Middle frontal gyrus (tissue), 1 donor: ENCODE measurements around the gene IFITM1.
"Not testable (repeated sequence)": the region's sequence is repeated elsewhere in the genome, so short reads cannot be mapped to it uniquely, and the experiment has no call there.

Experiments used
- DNase-seq: peaks from one replicate; pipeline ENCODE4 v3.0.0-alpha.2; 2015; ENCODE audit warnings: low spot score; ENCODE audit errors: extremely low spot score

Gene IFITM1

DNA sequence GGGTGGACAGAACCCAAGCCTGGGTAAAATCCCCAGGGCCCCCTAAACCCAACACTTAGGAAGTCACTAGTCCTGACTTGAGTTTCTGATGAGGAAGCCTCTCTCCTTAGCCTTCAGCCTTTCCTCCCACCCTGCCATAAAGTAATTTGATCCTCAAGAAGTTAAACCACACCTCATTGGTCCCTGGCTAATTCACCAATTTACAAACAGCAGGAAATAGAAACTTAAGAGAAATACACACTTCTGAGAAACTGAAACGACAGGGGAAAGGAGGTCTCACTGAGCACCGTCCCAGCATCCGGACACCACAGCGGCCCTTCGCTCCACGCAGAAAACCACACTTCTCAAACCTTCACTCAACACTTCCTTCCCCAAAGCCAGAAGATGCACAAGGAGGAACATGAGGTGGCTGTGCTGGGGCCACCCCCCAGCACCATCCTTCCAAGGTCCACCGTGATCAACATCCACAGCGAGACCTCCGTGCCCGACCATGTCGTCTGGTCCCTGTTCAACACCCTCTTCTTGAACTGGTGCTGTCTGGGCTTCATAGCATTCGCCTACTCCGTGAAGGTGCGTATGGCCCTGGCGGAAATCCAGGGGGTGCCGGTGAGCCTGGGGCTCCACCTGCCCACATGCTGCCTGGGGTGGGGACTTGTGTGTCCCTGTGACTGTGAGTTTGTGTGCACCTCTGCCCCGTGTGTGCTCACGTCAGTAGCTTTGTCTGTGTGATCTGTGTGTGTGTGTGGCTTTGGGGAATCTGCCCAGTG, at the start of gene IFITM1:
Gene IFITM1, plus strand, starts transcription at position 254 of the 767 bp plus-strand sequence. Its CDS starts 131 bp downstream, at position 385.
- DNase-seq: no peak

DNA sequence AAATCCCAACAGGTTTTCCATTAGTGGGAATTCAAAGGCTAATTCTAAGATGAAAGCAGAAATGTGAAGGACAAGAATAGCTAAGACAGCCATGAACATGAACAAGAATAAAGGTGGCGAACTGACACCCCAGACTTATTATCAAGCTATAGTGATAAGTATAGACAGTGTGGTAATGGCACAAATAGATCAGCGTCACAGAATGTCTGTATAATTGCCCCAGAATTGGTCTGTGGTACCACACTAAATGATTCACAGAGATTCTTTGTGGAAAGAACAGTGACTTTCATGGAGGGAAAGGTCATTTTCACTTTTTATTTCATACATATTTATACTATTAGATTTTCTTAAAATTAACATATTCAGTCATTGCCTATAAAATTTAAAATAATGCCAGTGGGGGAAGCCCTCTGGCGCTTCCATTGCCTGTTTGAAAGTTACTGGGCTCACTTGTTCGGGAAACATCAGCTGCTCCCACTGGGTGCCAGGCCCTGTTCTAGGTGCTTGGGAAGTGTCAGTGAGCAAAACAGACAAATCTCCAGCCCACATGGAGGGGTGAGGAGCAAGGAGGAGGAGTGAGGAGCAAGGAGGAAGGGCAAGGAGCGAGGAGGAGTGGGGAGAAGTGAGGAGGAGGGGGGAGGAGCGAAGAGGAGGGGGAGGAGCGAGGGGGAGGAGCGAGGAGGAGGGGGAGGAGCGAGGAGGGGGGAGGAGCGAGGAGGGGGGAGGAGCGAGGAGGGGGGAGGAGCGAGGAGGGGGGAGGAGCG, 47.0 kb upstream of the IFITM1 start:
- DNase-seq: no peak

DNA sequence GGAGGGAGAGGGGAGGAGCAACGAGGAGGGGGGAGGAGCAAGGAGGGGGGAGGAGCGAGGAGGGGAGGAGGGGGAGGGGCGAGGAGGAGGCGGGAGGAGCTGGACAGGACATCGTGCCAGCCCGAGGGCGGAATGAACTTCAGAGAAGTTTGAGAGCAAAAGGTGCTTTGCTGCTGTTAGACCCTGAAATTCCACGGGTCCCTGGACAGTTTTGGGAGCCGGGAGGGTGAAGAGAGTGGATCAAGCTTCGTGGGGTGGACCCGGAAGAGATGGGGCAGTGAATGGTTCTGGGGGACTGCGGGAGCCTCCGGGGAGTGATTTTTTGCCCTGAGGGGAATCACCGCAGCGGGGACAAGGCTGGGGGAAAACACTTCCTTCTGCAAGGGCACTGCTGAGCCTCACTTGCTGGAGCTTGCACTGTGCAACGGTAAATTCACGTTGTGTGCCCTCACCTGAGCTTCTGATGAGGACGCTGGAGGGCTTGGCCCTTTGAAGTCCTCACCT, 46.3 kb upstream of the IFITM1 start:
- no peak for DNase-seq

DNA sequence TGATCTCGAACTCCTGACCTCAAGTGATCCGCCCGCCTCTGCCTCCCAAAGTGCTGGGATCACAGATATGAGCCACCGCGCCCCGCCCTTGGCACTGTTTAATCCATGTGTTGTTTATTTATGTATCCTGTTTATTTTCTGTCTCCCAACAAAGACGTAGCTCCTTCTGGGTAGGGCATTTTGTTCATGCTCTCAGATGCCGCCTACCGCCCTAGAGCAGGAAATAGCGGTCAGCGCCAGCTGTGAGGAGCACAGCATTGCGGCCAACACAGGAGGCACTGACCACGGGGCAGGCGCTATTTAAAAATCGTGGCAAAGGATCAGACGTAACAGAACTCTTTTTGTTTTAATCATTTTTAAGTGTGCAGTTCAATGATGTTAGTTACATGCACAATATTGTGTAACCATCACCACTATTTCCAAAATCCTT, 45.1 kb upstream of the IFITM1 start:
- not testable (repeated sequence) for DNase-seq

DNA sequence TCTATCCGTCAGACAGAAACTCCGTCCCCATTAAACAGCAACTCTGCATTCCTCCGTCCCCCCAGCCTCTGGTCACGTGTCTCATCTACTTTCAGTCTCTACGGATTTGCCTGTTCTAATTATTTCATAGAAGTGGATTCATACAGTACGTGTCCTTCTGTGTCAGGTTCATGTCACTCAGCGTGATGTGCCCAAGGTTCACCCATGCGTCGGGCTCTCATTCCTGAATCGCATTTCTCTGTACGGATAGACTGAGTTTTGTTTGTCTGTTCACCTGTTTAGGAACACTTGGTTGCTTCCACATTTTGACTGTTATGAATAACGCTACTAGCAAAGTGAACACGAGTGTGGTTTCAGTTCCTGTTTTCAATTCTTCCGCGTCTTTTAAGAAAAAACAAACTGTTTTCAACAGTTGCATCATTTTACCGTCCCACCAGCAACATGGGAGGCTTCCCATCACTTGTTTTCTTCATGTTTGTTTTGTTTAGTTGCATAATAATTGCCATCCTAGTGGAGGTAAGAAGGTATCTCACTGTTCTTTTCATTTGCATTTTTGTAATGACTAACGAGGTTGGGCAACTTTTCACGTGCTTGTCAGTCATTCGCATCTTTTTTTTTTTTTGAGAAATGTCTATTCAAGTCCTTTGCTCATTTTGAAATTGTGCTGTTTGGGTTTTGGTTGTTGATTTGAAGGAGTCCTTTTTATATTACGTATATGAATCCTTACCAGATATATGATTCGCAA, 44.5 kb upstream of the IFITM1 start:
- no peak for DNase-seq

DNA sequence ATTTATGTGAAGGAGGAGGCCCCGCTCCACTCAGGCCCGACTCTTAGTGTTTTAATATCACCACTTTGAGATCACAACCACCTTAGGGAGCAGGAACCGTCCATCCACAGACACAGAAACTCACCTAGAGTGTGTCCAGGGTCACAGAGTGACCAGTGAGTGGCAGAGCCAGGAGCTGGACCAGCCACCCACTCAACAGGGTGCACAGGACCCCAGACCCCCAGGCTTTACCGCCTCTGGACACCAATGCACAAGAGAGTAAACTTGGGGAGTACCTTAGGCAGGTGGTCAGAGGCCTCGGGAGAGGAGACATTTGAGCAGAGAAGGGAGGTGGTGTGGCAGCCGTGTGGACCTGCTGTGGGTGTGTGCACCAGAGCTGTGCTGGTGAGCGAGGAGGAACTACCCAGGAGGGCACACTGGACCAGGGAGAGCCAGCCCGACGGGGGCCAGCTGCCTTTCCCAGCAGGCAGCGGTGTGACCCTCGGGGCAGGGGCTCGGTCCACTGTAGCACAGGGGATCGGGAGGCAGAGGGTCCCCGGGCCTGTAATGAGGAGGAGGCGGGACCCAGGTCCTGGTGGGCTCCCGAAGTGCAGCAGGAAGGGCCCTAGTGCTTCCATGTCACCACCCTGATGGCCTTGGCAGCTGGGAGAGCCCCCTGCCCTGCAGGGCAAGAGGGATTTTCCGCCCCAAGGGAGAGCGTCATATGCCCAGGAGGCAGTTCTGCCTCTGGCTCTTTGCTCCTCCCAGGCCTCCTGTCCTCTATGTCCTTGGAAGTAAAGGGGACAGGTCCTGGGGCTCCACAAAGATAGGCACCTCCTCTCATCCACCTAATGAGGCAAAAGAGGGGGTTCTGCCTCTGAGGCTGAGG, 43.2 kb upstream of the IFITM1 start:
- DNase-seq: no peak

DNA sequence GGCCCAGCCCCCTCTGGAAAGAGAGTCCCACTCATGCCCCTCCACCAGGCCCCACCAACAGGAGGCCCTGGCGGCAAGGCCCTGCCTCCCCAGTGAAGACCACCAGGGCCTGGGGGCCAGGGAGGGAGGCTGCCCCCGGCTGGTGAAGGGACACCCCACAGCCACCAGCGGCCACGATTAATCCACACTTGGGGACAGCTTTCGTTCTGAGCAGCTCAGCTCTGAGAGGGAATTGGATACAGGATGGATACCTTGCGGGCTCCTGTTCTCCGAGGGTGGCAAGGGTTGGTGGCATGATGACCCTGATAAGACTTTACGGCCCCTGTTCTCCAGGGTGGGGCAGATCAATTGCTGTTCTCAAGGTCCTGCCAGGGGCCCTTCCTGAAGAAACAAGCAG, 42.5 kb upstream of the IFITM1 start:
- DNase-seq: no peak

DNA sequence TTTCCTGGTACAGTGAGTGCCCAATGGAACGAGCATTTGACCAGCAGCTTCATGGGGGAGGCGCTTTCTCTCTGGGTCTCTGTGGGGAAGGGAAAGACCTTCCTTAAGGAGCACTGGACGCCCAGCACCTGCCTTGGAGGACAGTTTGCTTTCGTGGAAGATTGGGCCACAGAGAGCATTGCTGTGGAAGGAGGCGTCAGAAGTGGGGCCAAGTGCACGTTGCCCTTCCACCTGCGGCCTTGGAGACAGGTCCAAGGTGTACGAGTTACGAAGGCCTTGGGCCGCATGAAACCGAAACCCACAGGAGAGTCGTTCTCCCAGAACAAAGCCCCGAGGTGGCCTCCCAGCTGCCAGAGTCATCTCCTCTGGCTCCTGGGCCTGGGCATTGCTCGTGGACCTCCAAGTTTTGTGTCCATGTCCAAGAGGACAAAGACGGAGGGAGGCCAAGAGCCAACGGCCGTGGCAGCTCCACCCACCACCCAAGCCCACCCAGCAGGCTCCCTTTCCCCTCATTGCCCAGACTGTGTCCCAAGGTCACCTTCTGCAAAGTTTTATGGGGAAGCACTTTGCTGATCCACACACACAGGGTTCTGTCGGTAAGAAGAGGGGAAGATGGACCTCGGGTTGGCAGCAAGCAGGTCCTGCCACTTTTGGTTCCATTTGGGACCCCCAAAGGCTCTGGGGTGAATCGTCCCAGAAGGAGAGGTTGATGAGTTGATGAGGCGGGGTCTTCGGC, 41.5 kb upstream of the IFITM1 start:
- DNase-seq: no peak

DNA sequence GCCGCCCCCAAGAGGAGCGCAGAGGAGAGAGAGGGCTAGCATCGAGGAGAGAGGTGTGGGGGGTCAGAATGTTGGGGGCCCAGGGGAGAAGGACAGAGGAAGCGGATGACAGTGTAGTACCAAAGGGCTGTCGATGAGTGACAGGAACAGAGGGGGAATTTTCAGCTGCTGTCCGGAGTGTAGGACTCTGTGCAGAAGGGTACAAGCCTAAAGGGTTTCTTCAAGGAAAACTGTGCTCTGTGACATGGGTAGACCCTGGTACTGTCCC, 41.0 kb upstream of the IFITM1 start:
- DNase-seq: no peak

DNA sequence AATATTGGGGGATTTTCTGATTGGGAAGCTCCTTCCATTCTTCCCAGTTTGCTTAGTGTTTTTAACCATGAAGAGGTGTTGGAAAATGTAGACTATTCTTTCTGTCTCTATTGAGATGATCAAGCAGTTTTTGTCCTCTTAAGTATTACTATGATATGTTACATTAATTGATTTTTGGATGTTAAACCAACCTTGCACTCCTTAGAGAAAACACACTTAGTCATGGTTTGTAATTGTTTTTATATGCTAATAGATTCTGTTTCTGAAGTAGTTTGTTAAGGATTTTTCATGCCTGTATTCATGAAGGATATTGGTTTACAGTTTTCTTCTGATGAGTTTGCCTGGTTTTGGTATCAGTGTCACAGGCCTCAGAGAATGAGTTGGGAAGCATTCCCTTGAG, 37.6 kb upstream of the IFITM1 start:
- no peak for DNase-seq

DNA sequence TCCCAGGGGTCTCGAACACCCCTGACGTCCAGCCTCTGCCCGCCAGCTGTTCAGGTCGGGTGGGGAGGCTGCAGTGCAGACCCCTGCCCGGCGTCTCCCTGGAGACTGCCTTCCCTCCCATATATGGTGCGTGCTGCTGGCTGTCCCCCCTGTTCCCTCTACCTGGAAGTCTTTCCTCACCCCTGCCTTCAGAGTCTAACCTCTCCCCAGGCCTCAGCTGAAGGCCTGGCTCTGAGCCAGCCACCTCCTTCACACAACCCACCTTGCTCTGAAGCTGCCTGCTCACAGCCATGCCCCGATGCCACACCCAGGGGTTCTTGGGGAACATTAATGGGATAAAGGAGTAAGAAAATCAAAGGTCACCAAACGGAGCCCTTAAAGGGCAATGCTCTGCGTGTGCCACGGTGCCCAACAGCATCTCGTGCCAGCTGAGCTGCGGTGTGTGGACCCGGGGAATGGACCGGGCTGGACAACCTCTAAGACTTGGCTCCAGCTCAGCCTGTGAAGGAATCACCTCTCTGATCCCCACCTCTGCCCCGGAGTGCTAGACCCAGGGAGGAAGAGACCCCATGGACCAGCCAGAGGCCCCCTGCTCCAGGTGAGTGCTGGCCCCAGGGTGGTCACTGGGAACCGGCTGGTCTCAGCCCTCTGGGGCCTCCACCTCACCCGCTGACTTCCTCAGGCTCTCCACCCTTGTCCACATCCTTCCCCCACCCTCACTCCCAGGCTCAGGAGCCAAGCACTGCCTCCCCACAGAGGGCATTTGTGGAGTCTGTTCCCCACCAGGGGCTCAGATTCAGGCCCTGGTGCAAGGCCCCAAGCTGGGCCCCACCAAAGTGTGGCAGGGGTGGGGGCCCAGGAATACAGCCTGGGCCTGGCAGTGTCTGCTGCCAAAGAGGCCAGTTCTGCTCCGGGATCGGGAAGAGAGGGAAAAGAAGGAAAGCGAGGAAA, 35.6 kb upstream of the IFITM1 start, which contains the start of gene NLRP6:
Gene NLRP6, plus strand, starts transcription at position 407 of the 951 bp plus-strand sequence. Its CDS starts 163 bp downstream, at position 570.
- no peak for DNase-seq

DNA sequence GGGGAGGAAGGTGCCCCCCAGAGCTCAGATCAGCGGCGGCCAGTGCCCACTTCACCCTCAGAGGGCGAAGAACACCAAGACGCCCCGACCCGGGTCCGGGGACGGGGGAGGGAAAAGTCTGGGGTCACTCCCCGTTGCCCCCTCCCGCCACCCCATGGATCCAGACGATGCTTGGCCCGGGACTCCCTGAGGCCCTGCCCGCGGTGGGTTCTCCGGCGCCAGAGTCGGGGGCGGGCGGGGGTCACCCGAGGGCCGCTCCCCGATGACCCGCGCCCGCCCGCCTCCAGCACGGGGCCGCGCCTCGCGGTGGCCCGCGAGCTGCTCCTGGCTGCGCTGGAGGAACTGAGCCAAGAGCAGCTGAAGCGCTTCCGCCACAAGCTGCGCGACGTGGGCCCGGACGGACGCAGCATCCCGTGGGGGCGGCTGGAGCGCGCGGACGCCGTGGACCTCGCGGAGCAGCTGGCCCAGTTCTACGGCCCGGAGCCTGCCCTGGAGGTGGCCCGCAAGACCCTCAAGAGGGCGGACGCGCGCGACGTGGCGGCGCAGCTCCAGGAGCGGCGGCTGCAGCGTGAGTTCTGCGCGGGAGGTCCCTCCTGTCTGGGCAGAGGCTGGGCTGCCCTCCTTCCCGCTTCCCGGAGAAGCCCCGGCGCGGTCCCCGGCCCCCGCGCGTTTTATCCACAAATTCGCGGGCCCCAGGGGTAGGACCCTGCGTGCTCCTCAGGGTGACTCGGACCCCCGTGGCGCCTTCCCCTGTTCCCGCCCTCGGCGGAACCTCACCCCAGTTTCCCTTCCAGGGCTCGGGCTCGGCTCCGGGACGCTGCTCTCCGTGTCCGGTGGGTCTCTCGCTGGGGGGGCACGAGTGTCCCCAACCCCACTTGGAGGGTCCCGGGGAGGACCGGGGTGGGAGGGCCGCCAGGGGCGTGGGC, 34.5 kb upstream of the IFITM1 start:
- no peak for DNase-seq

DNA sequence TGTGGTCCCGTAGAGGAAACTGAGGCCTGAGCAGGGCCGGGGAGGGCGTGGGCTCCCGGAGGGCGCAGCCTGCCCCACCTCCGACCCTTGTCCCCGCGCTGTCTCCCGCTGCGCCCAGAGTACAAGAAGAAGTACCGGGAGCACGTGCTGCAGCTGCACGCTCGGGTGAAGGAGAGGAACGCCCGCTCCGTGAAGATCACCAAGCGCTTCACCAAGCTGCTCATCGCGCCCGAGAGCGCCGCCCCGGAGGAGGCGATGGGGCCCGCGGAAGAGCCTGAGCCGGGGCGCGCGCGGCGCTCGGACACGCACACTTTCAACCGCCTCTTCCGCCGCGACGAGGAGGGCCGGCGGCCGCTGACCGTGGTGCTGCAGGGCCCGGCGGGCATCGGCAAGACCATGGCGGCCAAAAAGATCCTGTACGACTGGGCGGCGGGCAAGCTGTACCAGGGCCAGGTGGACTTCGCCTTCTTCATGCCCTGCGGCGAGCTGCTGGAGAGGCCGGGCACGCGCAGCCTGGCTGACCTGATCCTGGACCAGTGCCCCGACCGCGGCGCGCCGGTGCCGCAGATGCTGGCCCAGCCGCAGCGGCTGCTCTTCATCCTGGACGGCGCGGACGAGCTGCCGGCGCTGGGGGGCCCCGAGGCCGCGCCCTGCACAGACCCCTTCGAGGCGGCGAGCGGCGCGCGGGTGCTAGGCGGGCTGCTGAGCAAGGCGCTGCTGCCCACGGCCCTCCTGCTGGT, 33.7 kb upstream of the IFITM1 start:
- no peak for DNase-seq

DNA sequence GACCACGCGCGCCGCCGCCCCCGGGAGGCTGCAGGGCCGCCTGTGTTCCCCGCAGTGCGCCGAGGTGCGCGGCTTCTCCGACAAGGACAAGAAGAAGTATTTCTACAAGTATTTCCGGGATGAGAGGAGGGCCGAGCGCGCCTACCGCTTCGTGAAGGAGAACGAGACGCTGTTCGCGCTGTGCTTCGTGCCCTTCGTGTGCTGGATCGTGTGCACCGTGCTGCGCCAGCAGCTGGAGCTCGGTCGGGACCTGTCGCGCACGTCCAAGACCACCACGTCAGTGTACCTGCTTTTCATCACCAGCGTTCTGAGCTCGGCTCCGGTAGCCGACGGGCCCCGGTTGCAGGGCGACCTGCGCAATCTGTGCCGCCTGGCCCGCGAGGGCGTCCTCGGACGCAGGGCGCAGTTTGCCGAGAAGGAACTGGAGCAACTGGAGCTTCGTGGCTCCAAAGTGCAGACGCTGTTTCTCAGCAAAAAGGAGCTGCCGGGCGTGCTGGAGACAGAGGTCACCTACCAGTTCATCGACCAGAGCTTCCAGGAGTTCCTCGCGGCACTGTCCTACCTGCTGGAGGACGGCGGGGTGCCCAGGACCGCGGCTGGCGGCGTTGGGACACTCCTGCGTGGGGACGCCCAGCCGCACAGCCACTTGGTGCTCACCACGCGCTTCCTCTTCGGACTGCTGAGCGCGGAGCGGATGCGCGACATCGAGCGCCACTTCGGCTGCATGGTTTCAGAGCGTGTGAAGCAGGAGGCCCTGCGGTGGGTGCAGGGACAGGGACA, 32.9 kb upstream of the IFITM1 start:
- no peak for DNase-seq

DNA sequence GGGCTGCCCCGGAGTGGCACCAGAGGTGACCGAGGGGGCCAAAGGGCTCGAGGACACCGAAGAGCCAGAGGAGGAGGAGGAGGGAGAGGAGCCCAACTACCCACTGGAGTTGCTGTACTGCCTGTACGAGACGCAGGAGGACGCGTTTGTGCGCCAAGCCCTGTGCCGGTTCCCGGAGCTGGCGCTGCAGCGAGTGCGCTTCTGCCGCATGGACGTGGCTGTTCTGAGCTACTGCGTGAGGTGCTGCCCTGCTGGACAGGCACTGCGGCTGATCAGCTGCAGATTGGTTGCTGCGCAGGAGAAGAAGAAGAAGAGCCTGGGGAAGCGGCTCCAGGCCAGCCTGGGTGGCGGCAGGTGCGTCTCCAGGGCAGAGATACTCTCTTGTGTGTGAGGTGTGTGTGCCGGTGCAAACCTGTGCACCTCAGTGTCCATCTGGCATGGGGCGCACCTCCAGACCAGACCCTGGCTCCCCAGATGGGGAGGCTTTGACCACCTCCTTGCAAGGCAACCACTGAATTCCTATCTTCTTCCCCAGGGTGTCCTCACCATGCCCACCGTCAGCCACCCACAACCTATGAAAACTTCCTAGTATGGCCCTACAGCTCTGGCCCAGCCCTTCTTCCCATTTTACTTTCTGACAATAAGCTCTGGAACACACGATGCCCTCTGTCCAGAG, 32.2 kb upstream of the IFITM1 start:
- DNase-seq: no peak

DNA sequence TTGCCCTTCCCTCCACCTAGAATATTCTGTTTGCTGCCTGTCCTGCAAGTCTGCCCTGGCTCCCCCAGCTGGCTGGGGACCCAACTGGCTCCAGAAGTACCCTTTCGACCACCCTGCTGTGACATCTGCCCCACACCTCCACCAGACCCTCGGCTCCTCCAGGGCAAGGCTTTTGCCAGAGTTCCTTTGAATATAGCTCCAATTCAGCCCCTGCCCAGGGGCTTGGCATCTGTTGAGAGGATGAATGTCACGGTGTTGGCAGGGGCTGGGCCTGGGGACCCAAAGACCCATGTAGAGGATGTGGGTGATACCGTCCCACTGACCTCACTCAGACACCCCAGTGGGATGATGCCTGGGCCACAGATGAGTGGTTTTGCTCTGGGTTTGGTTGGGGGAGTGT, 31.7 kb upstream of the IFITM1 start:
- DNase-seq: no peak
